HG02870 (cell line): ENCODE data around the gene MBOAT2.
"Not testable (repeated sequence)": the region's sequence is repeated elsewhere in the genome, so short reads cannot be mapped to it uniquely, and the experiment has no call there.

Experiments used
- ATAC-seq: cut with Tn5 transposase; IDR thresholded peaks from one replicate; pipeline ENCODE4 v1.9.1; 2021; ENCODE audit warnings: mild to moderate bottlenecking, moderate library complexity; ENCODE audit not compliant: unreplicated experiment

MBOAT2 gene

DNA sequence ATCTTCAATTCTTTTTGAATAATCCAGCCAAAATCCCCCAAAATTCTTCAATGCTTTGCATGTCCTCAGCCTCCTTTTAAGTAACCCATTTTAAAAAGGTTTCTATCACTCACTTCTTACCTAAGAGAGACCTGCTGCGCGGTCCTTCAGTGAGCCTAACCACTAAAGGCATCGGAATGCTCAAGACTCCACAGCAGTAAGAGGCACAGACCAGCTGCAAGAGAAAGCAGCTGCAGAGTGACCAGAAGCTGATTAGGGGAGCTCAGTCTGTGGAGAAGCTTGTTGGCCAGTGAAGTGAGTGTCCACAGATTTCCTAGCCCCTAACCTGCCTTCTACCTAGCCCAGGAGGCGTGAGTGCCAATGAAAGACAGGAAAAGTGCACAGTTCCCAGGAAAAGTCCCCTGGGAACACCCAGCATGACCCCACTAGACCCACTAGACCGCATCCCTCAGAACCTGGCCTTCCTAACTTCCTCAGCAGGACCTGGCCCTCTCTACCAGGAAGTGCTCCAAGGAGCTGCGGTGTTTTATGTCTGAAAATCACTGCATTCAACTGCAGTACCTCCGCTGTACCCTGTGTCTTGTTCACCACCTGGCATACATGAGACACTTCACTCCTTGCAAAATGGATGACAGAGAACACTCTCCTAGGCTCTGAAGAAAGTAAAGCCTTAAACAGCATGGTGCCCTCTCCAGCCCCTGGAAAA lies 10.1 kb downstream of the MBOAT2 start:
- ATAC-seq, result no peak

DNA sequence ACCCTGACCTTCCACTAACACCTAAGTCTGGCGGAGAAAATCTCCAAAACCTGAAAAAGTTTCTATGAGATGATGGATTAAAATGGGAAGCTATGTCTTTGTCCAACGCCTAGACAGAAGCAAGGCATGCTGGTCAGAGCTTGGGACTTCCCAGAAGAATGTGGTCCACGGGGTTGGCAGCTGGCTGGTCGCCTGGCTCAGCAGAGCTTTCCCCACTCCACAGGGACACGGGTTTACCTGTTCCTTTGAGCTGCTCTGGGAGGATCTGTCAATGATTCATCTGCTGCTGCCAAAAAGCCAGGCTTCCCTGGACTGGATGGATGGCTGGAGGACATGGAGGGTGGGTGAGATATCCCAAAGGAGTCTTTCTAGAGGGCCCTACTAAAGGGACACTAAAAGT lies 10.8 kb downstream of the MBOAT2 start:
- ATAC-seq, result no peak

DNA sequence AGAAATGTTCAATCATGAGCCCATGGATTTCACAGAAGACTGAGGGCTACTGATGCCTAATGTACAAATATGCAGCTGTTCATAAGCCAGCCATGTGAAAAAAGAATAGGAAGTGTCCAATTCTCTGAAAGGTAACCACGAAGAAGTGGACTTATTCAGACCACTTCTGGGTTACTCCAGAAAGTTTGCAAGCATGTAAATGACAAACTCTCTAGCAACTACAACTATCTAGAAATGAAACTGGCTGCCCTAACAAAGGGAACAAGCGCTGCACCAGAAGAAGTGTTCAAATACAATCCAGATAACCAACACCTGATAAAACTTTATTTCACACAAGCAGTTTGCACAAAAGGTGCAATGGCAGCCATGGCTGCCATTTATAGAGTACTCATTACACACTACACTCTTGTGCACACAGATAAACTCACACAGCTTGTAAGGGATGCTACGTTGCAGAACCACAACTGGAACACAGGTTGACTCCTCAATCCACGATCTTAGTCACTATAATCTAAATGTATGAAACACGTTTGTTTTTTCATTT lies 13.9 kb downstream of the MBOAT2 start:
- no peak for ATAC-seq

DNA sequence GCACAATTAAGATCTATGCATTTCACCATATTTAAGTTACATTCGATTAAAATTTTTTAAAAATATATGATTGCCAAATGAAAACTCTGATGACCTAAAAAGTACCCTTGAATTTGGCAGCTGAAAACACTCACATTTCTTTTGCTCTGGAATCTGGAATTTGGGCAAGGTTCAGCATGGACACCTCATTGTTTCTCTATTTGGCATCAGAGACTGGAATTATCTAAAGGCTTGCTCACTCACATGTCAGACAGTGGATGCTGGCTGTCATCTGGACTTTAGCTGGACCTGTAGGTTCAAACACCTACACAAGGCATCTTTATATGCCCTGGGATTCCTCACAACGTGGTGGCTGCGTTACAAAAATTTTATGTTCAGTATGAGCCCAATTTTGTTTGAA lies 16.1 kb downstream of the MBOAT2 start:
- no peak for ATAC-seq

DNA sequence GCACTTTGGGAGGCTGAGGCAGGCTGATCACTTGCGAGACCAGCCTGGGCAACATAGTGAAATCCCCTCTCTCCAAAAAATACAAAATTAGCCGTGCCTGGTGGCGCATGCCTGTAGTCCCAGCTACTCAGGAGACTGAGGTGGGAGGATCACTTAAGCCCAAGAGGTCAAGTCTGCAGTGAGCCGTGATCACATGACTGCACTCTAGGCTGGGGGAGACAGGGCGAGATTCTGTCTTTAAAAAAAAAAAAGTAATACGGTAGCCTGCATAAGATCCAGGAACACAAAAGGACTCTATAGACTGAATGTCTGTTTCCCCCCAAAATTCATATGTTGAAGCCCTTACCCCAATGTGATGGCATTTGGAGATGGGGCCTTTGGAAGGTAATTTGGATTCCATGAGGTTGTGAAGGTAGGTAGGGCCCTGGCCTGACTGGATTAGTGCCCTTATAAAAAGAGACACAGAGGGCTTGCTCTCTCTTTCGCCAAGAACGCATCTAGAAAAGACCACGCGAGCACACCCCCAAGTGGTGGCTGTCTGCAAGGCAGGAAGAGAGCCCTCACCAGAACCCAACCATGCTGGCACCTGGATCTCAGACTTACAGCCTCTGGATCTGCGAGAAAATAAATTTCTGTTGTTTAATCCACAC lies 17.0 kb downstream of the MBOAT2 start:
- no peak for ATAC-seq

DNA sequence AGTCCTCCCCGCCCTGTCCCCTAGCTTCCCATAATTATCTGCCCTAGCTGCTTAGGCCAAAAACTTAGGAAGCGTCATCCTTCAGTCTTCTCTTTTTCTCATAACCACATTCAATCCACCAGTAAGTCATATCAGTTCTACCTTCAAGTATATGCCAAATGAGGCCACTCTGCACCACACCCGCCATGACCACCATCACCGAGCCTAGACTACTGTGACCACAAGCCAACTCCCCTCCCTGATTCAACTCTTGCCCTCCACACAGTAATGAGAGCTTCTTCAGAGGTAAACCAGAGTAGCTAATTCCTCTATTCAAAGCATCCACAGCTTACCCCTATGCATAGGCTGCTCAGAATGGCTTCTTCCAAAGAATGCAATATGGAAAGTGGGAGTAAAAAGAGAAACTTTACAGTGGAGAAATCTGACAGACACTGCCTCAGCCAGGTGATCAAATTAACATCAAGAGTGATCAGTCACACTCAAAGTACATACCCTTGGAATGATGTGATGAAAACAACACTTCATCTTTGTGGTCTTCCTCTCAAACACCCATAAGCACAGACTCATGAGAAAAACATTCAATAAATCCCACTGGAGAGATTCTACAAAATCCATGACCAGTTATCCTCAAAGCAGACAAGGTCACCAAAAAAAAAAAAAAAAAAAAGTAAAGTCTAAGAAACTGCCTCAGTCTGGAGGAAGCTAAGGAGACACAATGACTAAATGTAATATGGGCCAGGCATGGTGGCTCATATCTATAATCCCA lies 17.7 kb downstream of the MBOAT2 start:
- no peak for ATAC-seq

DNA sequence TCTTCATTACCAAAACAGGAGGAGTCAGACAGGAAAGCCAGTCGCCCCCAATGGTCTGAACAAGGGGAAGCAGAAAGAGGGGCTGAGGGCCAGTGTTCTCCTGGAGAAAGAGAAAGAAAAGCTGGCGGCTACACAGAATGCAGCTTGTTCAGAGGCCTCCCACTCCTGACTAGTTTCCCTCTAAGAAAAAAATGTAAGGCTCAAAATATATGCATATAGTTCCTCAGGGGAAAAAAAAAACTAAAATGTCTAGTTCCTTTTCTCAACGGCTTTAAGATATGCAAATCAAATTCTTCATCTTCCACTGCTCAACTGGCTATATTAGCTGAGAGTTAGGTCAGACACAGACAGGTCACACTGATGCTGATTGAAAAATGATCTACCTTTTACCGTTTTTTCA lies 18.6 kb downstream of the MBOAT2 start:
- ATAC-seq, result no peak

DNA sequence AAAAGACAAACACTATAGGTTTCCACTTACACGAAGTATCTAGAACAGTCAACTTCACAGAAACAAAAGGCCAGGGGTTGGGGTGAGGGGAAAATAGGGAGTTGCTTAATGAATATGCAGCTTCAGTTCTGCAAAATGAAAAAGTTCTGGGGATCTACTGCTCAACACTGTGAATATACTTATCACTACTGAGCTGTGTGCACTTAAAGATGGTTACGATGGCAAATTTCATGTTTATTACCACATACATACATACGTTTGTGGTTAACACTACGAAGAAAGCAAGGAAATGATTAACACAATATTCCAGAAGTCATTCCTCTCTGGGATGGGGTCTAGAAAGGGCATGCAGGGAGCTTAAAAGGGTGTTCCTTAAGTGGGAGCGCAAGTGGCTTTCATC lies 19.3 kb downstream of the MBOAT2 start:
- peak; percentile 60 for ATAC-seq

DNA sequence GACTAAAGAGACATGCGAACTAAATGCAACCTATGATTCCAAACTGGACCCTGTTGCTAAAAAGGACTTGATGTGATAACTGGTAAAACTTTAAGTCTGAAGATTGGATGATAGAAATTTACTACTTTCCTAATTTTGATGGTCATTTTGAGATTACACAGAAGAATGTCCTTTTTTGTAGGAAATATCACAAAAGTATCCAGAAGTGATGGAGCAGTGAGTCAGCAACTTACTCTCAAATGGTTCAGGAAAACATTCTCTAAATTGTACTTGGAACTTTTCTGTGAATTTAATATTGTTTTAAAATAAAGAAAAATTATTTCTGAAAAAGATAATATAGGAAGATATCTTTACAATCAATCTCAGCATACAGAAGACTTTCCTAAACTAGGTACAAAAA lies 19.9 kb downstream of the MBOAT2 start:
- ATAC-seq, result no peak

DNA sequence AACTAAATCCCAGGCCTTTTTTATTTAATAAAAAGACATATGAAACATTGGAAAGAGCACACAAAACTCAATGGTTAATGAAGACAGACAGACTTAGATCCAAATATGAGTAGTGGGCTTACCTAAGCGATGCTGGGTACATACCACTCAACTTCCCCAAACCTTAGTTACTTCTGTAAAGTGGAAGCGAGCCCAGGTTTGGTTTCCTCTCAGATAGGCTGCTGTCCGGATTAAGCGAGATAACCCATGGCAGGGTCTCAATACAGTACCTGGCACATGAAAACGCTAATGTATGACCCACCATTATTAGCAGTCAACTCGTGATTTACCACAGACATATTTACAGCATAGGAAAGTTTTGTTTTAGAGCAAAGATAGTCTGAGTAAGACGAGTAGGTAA lies 21.6 kb downstream of the MBOAT2 start:
- no peak for ATAC-seq

DNA sequence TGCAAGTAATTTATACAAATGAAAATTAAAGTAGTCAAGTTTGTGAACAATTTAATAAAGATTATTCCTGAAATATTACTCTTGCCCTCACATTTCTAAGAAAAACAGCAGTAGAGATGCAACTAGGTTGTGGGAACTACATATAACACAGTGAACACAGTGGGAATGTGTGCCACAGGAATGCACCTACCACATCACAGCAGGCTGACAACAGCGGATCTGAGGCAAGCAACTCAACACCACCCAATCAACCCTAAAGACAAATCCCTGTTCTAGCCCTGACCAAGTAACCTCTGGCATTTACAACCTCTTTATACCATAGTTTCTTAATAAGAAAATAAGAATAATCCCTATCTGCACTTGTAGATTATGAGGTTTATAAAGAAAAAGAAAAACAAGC lies 23.4 kb downstream of the MBOAT2 start:
- ATAC-seq, result no peak

DNA sequence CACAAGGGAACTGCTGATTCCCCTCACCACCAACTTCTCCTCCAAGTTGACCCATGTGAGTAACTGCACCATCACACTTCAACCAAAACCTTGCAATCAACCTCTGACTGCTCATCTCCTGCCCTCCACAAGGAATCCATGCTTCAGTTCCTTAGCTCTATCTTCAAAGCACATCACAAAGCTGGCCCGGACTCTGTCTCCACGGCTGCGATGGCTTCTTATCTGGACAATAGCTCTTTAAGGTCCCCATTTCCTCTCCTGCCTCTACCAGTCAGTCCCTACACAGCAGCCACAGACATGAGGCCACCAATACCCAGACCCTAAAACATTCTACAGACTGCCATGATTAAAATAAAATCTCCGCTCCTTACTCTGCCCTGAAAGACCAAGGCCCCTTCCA lies 25.7 kb downstream of the MBOAT2 start:
- ATAC-seq, result no peak

DNA sequence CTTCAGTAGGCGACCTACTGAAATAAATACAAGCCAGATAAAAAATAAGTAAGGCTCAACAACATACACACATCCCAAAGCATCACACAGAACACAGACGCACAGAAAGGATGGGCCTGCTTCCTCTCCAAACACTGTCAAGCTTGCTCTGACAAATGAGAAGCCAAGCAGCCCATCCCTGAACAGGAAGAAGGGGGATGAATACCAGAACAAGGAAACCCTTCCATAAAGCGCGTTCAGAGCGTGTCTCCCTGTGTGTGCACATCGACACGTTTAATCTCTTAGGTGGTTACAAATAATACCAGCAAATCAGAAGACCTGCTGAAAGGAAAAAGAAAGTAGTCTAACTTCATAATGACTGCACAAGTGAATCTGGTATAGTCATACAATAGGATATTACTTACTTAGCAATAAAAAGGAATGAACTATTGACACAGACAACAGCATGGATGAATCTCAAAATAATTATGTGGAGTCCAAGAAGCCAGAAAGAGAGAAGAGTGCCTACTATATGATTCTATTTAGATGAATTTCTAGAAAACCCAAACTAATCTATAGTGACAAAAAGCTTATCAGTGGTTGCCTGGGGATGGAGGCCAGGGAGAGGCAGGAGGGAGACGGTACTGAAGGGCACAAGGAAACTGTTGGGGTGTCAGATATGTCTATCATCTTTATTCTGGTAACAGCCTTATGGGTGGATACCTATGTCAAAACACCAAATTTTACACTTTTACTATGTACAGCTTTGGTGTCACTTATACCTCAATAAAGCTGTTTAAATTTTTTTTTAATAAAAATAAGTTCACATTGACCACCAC lies 26.8 kb downstream of the MBOAT2 start:
- ATAC-seq, result no peak

DNA sequence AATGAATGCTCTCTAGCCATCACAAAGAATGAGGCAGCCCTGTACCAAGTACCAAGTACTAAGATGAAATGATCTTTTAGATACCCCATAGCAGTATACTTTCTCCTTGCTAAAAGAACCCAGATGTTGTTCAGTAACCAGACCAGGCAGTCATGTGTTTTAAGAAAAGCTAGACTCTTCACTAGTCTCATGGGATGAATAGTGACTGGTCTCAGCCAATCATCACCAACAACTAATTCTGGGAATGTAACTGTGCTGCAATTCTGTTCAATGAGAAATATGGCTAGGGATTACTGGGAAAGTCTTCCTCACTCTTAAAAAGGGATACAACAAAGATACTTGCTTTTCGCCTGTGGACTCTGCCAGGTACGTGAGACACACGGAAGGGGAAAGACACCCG lies 29.5 kb downstream of the MBOAT2 start:
- ATAC-seq, result no peak

DNA sequence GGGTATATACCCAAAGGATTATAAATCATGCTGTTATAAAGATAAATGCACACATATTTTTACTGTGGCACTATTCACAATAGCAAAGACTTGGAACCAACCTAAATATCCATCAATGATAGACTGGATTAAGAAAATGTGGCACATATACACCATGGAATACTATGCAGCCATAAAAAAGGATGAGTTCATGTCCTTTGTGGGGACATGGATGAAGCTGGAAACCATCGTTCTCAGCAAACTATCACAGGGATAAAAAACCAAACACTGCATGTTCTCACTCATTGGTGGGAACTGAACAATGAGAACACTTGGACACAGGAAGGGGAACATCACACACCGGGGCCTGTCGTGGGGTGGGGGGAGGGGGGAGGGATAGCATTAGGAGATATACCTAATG lies 30.5 kb downstream of the MBOAT2 start:
- ATAC-seq, result not testable (repeated sequence)

DNA sequence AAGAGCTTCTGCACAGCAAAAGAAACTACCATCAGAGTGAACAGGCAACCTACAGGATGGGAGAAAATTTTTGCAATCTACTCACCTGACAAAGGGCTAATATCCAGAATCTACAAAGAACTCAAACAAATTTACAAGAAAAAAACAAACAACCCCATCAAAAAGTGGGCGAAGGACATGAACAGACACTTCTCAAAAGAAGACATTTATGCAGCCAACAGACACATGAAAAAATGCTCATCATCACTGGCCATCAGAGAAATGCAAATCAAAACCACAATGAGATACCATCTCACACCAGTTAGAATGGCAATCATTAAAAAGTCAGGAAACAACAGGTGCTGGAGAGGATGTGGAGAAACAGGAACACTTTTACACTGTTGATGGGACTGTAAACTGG lies 30.9 kb downstream of the MBOAT2 start:
- not testable (repeated sequence) for ATAC-seq

DNA sequence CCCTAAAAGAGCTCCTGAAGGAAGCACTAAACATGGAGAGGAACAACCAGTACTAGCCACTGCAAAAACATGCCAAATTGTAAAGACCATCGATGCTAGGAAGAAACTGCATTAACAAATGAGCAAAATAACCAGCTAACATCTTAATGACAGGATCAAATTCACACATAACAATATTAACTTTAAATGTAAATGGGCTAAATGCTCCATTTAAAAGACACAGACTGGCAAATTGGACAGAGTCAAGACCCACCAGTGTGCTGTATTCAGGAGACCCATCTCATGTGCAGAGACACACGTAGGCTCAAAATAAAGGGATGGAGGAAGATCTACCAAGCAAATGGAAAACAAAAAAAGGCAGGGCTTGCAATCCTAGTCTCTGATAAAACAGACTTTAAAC lies 34.1 kb downstream of the MBOAT2 start:
- ATAC-seq, result not testable (repeated sequence)

DNA sequence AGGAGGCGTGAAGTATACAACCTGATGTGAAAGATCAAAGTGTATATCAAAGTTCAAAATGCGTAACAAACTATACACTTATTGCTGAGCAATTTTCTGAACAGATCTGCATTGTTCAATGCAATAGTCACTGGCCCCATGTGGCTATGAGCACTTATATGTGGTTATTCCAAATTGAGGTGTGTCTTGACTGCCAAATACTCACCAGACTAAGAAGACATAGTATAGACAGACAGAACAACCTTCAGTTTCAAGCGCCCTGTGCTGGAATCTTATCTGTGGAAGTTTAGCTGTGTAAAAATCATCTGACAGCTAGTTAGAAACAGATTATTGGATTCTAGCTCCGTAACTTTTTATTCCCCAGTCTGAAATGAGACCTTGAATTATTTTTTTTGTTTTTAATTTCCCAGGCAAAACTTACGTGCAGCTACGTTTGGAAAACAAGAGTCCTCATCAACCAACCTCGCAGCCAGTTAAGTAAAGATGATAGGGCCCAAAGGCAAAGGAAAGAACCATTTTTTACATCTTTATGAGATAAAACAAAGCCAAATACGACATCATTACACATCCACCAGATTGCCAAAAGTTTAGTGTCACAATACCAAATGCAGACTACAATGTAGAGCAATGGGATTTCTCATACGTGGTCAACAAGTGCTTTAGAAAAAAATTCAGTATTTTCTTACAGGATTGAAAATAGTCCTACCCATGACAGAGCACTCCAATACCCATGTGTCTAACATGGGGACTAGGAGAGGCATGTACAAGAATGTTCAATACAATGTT lies 37.2 kb downstream of the MBOAT2 start:
- no peak for ATAC-seq

DNA sequence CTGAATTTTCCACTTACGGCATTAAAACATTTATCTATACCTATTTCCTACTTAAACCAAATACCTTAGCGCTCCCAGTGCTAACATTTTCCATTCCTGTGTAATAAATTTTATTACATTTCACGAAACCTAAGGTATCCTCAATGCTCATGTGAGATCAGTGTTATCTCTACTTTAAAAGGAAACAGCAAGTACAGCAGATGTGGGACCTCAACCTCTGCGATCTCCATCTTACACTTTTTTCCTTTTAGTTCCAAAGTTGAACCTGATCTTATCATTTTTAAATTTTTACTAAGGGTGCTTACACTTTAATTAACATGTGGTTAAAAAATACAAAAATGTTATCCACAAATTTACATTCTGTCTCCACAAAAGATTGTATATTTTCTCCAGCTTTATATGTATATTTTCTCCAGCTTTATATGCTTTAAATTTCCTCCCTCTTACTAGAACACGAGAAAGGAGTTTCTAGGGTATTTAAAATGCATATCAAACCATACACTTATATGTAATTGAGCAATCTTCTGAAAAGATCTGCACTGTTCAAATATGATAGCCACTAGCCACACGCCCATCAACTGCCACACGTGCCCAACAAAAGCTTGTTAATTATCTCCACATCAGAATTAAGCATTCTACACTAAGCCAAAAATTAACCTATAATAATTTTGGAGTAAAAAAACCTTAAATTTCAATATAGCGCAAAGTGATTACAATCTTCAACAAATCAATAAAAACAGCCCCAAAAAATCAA lies 38.1 kb downstream of the MBOAT2 start:
- ATAC-seq, result no peak
